ENCODE results near the gene FGFR4.
A peak's percentile ranks its signal among the peaks of the same experiment; 100 is the strongest.

FGFR4 gene

DNA sequence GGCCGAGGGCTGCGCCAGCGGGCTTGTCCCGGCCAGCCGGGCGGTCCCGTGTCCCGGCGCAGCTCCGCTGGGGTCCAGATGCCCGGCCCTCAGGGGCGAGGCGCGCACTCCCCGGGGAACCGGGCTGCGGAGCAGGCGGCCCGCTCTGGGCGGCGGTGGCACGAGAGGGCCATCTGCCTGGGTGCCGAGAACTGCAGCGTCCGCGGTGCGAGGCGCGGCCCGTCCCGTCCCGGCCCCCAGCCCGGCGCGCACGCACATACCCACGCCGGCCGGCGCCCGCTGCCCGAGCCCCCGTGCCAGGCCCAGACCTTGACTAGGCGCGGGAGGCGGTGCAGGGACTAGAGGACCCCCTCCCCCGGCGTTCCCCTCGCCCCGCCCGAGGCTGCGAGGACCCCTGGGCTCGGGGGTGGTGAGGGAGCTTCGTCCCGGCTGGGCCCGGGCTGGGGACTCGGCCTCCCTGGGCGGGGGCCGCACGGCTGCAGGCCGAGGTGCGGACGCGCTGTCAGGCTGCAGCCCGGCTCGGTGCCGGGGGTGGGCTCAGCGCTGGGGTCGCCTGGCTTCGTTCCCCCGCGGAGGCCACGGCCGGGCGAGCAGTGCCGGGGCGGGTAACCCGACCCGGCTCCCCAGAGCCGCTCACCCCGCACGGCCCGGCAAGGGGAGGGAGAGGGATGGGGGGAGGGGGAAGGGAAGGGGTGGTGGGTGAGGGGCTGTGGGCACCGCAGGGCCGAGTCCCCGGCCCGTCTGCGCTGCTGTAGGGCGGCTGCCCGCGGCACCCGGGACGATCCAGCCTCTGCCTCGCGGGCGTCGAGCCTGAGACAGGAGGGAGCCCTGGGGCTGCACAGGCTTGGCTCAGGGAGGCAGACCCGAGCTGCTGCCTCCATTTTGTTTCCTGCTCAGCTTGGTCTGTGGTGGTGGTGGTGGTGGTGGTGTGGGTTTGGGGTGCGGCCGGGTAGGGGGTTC is 45.7 kb downstream of the FGFR4 start:
- no peak for DNase-seq (ENCODE audit: low spot score)

DNA sequence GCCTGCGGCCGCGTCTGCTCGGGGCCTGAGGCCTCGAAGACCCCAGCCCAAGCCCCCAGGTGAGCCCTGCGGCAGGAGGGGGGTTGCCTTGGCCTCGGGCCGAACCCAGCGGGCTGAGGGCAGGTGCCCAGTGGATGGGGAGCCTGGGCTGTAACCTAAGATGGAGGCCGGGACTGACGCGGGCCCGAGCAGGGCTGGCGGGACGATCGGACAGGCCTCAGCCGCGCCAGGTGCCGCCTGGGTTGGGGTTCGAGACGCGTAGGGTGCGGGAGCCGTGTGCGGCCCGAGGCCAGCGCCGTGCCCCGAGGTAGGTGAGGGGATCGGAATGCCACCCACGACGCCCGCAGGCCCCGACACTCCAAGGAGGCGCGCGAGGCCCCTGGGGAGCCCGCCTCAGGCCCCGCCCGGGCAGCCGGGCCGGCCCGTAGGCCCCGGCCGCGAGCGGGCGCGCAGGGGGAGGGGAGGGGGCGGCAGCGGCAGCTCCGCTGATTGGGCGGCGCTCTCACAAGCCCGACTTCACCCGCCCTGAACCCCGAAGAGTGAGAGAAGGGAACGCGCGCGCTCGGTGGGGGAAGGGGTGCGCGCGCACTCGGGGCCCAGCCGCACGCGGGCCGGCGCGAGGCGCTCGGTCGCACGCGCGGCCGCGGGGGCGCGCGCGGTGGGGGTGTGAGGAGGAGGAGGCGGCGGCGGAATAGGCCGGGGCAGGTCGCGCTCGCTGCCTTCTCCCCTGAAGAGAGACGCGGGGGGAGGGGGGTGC is 46.6 kb downstream of the FGFR4 start, which contains the start of gene NSD1:
TSS of gene NSD1 (plus strand) at position 678 of the 757 bp plus-strand sequence. CDS start 1,331 bp downstream, outside the sequence.
- peak; percentile 82 for DNase-seq (ENCODE audit: low spot score)

DNA sequence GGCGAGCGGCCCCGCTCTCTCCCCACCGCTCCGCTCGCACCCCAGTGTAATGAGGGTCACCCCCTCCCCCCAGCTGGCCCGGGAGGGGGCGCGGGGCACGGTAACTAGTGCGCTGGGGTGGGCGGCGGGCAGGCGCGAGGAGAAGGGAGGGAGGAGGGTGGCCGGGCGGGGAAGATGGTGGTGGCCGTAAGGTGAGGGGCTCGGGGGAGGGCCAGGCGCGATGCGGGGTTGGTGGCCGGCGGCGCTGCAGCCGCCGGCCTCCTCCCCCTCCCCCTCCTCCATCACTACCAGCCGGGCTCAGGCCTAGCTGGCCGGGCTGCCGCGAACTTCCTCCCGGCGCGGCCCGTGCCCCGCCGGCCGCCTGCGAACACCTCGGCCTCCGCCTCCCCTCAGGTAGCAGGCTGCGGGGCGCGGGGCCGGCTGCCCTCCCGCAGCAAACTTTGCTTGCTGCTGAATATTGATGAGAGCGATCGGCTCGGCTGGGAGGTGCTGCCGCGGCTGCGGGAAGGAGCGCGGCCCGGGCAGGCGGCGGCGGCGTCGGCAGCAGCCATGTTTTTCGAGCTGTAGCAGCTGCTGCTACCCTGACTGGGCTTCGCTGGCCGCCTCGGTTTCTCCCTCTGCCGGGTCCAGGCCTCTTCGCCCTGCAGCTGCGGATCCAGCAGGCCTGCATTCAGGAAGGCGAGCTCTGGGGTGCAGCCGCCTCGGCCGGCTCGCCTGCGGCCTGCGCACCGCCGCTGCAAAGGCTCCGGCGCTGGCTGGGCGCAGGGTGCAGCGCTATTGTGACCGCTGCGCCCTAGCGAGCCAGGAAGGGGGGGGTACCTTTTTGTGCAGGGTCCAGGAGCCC is 47.4 kb downstream of the FGFR4 start:
- DNase-seq (ENCODE audit: low spot score), result no peak

DNA sequence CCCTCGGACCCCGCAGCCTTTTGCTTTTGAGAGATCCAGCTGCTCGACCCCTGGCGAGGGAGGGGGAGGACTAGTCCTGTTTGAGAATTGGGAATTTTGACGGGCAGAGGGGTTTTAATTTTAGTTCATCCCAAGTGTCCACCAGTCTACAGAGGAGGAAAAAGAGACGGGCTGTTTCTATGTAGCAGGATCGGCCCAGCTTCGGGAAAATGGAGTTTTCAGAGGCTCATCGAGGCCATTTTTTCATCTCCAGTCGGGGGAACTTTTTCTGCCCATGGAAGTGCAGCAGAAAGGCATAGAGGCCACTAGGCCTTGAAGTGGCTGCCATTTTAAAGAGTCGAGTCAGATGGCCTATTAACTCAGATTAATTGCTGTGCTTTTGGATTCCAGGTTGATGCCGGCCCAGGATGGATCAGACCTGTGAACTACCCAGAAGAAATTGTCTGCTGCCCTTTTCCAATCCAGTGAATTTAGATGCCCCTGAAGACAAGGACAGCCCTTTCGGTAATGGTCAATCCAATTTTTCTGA is 48.0 kb downstream of the FGFR4 start:
- no peak for DNase-seq (ENCODE audit: low spot score)

DNA sequence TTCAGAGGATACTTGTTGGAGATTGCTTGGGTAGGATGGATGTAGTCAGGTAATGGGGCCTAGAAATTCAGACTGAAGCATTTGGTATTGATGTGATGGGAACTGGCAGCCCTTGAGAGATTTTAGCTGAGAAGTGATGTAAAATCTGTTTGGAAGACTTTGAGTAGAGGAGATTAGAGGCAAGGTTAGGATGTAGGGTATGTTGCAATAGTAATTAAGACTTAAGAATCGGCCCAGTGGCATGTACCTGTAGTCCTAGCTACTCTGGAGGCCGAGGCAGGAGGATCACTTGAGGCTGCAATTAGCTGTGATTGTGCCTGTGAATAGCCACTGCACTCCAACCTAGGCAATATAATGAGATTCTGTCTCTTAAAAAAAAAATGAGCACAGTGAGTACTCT is 53.6 kb downstream of the FGFR4 start:
- DNase-seq (ENCODE audit: low spot score), result no peak

DNA sequence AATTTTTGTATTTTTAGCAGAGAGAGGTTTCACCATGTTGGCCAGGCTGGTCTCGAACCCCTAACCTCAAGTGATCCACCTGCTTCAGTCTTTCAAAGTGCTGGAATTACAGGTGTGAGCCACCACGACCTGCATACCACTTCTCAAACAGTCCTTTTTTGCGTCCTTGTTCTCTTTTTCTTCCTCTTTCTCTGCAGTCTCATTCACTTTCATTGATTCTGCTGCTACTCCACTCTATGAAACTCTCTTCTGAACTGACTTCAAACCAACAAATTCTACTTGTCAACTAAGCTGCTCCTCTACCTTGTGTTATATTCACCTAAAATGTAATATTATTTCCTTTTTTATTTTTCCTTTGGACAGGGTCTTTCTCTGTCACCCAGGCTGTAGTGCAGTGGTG is 54.8 kb downstream of the FGFR4 start:
- DNase-seq (ENCODE audit: low spot score), result no peak

DNA sequence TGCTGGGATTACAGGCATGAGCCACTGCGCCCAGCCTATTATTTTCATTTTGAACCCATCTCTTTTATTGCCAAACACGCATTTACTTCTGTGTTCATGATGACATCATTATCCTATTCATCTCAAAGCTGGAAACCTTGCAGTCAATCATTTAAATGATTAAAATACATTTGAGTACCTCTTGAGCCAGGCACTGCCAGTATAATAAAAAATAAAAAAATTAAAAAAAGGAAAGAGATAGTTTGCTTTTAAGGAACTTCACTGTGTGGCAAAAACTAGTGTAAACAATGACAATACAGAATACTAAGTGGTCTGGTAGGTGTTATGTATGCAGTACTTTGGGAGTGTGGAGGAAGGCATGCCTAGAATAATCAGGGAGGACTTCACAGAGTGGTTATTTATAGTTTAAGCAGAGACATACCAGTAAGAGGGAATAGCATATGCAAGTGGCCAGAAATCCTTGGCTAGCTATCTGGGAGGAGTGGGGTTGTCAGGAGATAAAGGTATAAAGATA is 55.4 kb downstream of the FGFR4 start:
- DNase-seq (ENCODE audit: low spot score), result no peak

DNA sequence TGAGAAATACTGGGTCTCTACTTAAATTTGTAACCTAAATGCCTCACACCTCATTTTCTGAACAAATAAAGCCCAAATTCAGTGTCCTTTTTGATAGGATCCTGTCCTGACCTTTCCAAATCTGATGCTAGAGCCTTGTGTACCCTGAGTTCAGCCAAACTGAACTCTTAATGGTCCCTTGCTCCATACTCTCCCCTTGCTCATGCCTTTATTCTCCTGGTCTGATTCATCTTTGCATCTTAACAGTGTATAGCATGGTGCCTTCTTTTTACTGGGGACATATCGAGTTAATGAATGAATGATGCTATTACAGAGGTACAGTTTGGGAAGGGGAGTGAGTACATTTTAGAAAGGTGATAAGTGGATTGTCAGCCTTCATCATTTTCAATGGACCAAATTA is 56.1 kb downstream of the FGFR4 start:
- DNase-seq (ENCODE audit: low spot score), result no peak

DNA sequence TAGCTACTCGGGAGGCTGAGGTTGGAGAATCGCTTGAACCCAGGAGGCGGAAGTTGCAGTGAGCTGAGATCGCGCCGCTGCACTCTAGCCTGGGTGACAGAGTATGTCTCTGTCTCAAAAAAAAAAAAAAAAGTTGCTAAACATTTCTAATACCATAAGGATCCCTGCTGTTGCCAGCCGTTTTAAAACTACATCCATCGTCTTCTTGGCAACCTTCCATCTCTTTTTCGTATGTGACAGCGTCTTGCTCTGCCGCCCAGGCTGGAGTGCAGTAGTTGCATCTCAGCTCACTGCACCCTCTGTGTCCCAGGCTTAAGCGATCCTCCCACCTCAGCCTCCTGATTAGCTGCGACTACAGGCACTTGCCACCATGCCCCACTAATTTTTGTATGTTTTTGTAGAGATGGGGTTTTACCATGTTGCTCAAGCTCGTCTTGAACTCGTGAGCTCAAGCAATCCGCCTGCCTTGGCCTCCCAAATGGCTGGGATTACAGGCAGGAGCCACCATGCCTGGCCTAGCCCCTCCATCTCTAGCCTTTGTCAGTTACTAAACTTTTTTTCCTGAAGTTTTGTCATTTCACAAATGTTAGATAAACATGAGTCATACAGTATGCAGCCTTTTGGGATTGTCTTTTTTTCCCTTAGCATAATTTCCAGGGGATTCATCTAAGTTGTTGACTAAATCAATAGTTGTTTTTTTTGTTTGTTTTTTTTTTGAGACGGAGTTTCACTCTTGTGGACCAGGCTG is 60.4 kb downstream of the FGFR4 start:
- no peak for DNase-seq (ENCODE audit: low spot score)
